HEK293 (cell line): ENCODE data around the gene MCFD2.

Experiments
- CTCF ChIA-PET: fragments of 350-600 bp; formaldehyde crosslinking; extraction: SDS; loops from one replicate; lab custom pipeline; 2021; ENCODE audit warnings: antibody characterized with exemption; lab: Yijun Ruan, JAX
- POLR2A ChIA-PET: fragments of 300-600 bp; formaldehyde crosslinking; extraction: SDS; loops from one replicate; lab custom pipeline; 2020; ENCODE audit warnings: antibody characterized with exemption, inconsistent platforms; lab: Yijun Ruan, JAX
- H3K27ac ChIP-seq: fragments of 200-500 bp; sonication (Bioruptor generic); 2 replicates; pipeline ENCODE4 v1.5.1; 2014; ENCODE audit warnings: low read depth, low read length, control low read depth, inconsistent platforms; ENCODE audit errors: extremely low read depth
- H3K36me3 ChIP-seq, 2 experiments: fragments of 200-500 bp in 1 of 2; sonication (Bioruptor generic) in 1 of 2; 1 replicate in 1 of 2; 2 replicates in 1 of 2; pipeline ENCODE4 v1.5.1; 2014 to 2017; ENCODE audit warnings: inconsistent platforms in 2 of 2, low read length in 2 of 2; ENCODE audit not compliant: control insufficient read depth in 2 of 2, insufficient read depth in 1 of 2
- H3K4me1 ChIP-seq: fragments of 200-500 bp; sonication (Bioruptor generic); 2 replicates; pipeline ENCODE4 v1.5.1; 2014; ENCODE audit warnings: mild to moderate bottlenecking, low read length, inconsistent platforms; ENCODE audit not compliant: control insufficient read depth, insufficient read depth
- H3K4me3 ChIP-seq: 2 replicates; pipeline ENCODE4 v1.5.1; 2011; ENCODE audit warnings: low read depth, mild to moderate bottlenecking, control low read depth, low read length, moderate library complexity
- H3K9me3 ChIP-seq: fragments of 200-500 bp; sonication (Bioruptor generic); 2 replicates; pipeline ENCODE4 v1.5.1; 2014; ENCODE audit warnings: low read depth, low read length, inconsistent platforms; ENCODE audit not compliant: control insufficient read depth, insufficient read depth
- AEBP2 ChIP-seq: fragments of 450-650 bp; formaldehyde crosslinking; IDR thresholded peaks from 2 replicates; pipeline ENCODE4 v1.5.1; 2016; ENCODE audit warnings: missing biosample characterization, missing genetic modification characterization, borderline replicate concordance
- BCL11A ChIP-seq: fragments of 450-650 bp; formaldehyde crosslinking; IDR thresholded peaks from 2 replicates; pipeline ENCODE4 v1.5.1; 2016; ENCODE audit warnings: low read depth, missing biosample characterization, missing genetic modification characterization
- BCL6B ChIP-seq: fragments of 450-650 bp; formaldehyde crosslinking; IDR thresholded peaks from 2 replicates; pipeline ENCODE4 v1.5.1; 2017; ENCODE audit warnings: missing biosample characterization, missing genetic modification characterization
- GLIS1 ChIP-seq: fragments of 450-650 bp; formaldehyde crosslinking; IDR thresholded peaks from 2 replicates; pipeline ENCODE4 v1.5.1; 2016; ENCODE audit warnings: missing biosample characterization, missing genetic modification characterization
- HOXA7 ChIP-seq: sonication (generic); formaldehyde crosslinking; IDR thresholded peaks from 2 replicates; pipeline ENCODE4 v1.8.1; 2022; ENCODE audit warnings: missing genetic modification reagents, borderline replicate concordance
- ZBTB48 ChIP-seq: fragments of 450-650 bp; formaldehyde crosslinking; IDR thresholded peaks from 2 replicates; pipeline ENCODE4 v1.5.1; 2016; ENCODE audit warnings: missing biosample characterization, missing genetic modification characterization
- ZBTB8A ChIP-seq: fragments of 450-650 bp; formaldehyde crosslinking; IDR thresholded peaks from 2 replicates; pipeline ENCODE4 v1.5.1; 2016; ENCODE audit warnings: missing biosample characterization, missing genetic modification characterization
- ZFP3 ChIP-seq: fragments of 450-650 bp; formaldehyde crosslinking; IDR thresholded peaks from 2 replicates; pipeline ENCODE4 v1.5.1; 2016; ENCODE audit warnings: low read depth, missing biosample characterization, missing genetic modification characterization
- ZNF133 ChIP-seq: fragments of 450-650 bp; formaldehyde crosslinking; IDR thresholded peaks from 2 replicates; pipeline ENCODE4 v1.5.1; 2016; ENCODE audit warnings: missing biosample characterization, missing genetic modification characterization
- ZNF138 ChIP-seq: fragments of 450-650 bp; formaldehyde crosslinking; IDR thresholded peaks from 2 replicates; pipeline ENCODE4 v1.5.1; 2016; ENCODE audit warnings: missing biosample characterization, missing genetic modification characterization, borderline replicate concordance
- ZNF280D ChIP-seq: fragments of 450-650 bp; formaldehyde crosslinking; IDR thresholded peaks from 2 replicates; pipeline ENCODE4 v1.5.1; 2016; ENCODE audit warnings: missing biosample characterization, missing genetic modification characterization
- ZNF37A ChIP-seq: fragments of 450-650 bp; IDR thresholded peaks from 2 replicates; pipeline ENCODE4 v1.5.1; 2018; ENCODE audit warnings: missing biosample characterization, missing genetic modification characterization
- ZNF404 ChIP-seq: fragments of 450-650 bp; formaldehyde crosslinking; IDR thresholded peaks from 2 replicates; pipeline ENCODE4 v1.5.1; 2017; ENCODE audit warnings: missing biosample characterization, missing genetic modification characterization
- ZNF513 ChIP-seq: fragments of 450-650 bp; IDR thresholded peaks from 2 replicates; pipeline ENCODE4 v1.5.1; 2018; ENCODE audit warnings: missing biosample characterization, missing genetic modification characterization
- ZNF521 ChIP-seq: fragments of 450-650 bp; formaldehyde crosslinking; IDR thresholded peaks from 2 replicates; pipeline ENCODE4 v1.5.1; 2017; ENCODE audit warnings: missing biosample characterization, mild to moderate bottlenecking, missing genetic modification characterization
- ZNF529 ChIP-seq: fragments of 450-650 bp; formaldehyde crosslinking; IDR thresholded peaks from 2 replicates; pipeline ENCODE4 v1.5.1; 2017; ENCODE audit warnings: missing genetic modification characterization, missing biosample characterization; ENCODE audit not compliant: insufficient replicate concordance
- ZNF530 ChIP-seq: fragments of 450-650 bp; formaldehyde crosslinking; IDR thresholded peaks from 2 replicates; pipeline ENCODE4 v1.5.1; 2016; ENCODE audit warnings: low read depth, missing biosample characterization, missing genetic modification characterization
- ZNF610 ChIP-seq: fragments of 450-650 bp; formaldehyde crosslinking; IDR thresholded peaks from 2 replicates; pipeline ENCODE4 v1.5.1; 2016; ENCODE audit warnings: missing biosample characterization, missing genetic modification characterization, borderline replicate concordance
- ZNF76 ChIP-seq: fragments of 450-650 bp; formaldehyde crosslinking; IDR thresholded peaks from 2 replicates; pipeline ENCODE4; 2016; ENCODE audit warnings: low read depth, missing biosample characterization, missing genetic modification characterization, borderline replicate concordance
- ZSCAN4 ChIP-seq: fragments of 450-650 bp; formaldehyde crosslinking; IDR thresholded peaks from 2 replicates; pipeline ENCODE4 v1.5.1; 2017; ENCODE audit warnings: missing biosample characterization, missing genetic modification characterization

MCFD2 gene

GRCh38 chr2:46902465-46902864 lies 13.1 kb downstream of the MCFD2 start (continued):
- no peak for TF ChIP-seq ZSCAN4

GRCh38 chr2:46901611-46902010 lies 14.0 kb downstream of the MCFD2 start:
- H3K36me3 ChIP-seq, result peaks cover 16 to 26% of the 10 kb centered on the region in 2 experiments
- POLR2A ChIA-PET, result no interaction called here
- H3K4me3 ChIP-seq, result no peak overlapping the region
- CTCF ChIA-PET, result interaction anchor here (0.7 kb wide), 1 partner anchor 13 kb away, joined by 3 read pairs; no protein-coding TSS in a partner anchor
- H3K27ac ChIP-seq, result no peak overlapping the region
- H3K4me1 ChIP-seq, result no peaks in the 10 kb centered on the region
- H3K9me3 ChIP-seq, result no peaks in the 10 kb centered on the region
- TF ChIP-seq ZNF610 (tag by site-specific recombination), result no peak
- TF ChIP-seq ZNF76 (tag by site-specific recombination), result no peak
- TF ChIP-seq ZNF529 (tag by site-specific recombination), result no peak
- no peak for TF ChIP-seq AEBP2 (tag by site-specific recombination)
- TF ChIP-seq ZNF521 (tag by site-specific recombination), result no peak
- TF ChIP-seq HOXA7, result no peak
- no peak for TF ChIP-seq ZNF138 (tag by site-specific recombination)
- no peak for TF ChIP-seq ZNF37A (tag by site-specific recombination)
- no peak for TF ChIP-seq ZFP3 (tag by site-specific recombination)
- no peak for TF ChIP-seq ZNF530
- no peak for TF ChIP-seq ZBTB48 (tag by site-specific recombination)
- no peak for TF ChIP-seq ZBTB8A (tag by site-specific recombination)
- no peak for TF ChIP-seq ZNF404 (tag by site-specific recombination)
- TF ChIP-seq ZNF133 (tag by site-specific recombination), result no peak
- no peak for TF ChIP-seq BCL11A (tag by site-specific recombination)
- TF ChIP-seq GLIS1 (tag by site-specific recombination), result no peak
- no peak for TF ChIP-seq ZNF280D (tag by site-specific recombination)
- no peak for TF ChIP-seq ZNF513 (tag by site-specific recombination)
- TF ChIP-seq BCL6B, result no peak
